ENCODE measurements around the gene TGM1.

Gene TGM1

DNA sequence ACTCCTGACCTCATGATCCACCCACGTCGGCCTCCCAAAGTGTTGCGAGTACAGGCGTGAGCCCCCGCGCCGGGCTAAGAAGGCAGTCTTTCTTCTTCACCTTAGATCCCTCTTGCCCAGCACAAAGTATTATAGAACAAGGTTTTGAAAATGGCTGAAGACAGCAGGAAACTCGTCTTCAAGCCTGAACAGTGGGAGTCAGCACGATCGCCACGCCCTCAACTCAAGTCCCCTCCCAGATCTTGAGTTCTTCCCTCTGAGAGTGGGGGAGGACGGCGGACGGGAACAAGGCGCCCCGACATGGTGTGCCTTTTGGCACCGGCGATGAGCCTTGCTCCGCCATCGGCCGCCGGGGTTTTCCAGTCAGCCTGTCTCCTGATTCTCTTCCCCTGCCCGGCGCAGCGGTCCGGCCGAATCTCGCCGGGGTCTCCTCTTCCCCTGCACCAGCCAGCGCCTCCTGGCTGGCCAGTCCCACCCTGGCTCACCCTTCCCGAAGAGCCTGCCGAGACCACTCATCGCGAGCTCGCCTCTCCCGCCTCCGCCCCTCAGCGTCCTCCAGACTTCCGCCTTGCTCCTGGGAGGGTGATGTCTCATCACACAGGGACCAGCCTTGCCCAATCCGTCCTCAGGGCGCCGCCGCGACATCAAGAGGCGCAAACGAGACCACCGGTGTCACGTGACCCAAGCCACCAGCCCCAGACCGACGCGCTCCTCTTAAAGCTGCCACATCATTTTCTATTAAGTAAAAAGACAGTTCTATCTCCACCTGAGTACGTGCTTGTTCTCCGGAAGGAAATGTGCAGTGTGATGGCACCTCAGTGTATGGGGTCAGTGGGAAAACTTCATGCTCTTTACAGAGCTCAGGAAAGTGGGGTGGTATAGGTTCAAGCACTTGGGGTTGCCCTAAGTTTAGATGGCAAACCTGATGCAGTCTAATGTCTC, 49.8 kb downstream of the TGM1 start, which contains the start of gene CHMP4A:
Gene CHMP4A (minus strand): TSS at position 565 of the 942 bp plus-strand sequence. CDS start 49 bp downstream, at position 516.
- peaks cover 44% of the 10 kb centered on the region for H3K79me2 ChIP-seq (ENCODE audit: insufficient read depth, low read length)
- no peaks in the 10 kb centered on the region for H3K9me2 ChIP-seq (replicated peaks; ENCODE audit: low read depth, low read length)
- H3K4me1 ChIP-seq (ENCODE audit: insufficient read depth, low read length, poor library complexity, severe bottlenecking), result peaks cover 29% of the 10 kb centered on the region
- peak within 1 kb of the TSS; percentile 78 for H3K4me2 ChIP-seq (ENCODE audit: low read depth, low read length, poor library complexity, severe bottlenecking)
- no peaks in the 10 kb centered on the region for H3K27me3 ChIP-seq (ENCODE audit: insufficient read depth, low read length, poor library complexity, severe bottlenecking)
- peaks cover 9% of the 10 kb centered on the region; the same call in 1 of the 2 replicates for H3F3A ChIP-seq (ENCODE audit: low read depth)
- TF ChIP-seq CTCF (conservative IDR thresholded peaks at IDR 0.05; ENCODE audit: low read length), result no peak
- TF ChIP-seq EZH2phosphoT487 (IDR thresholded peaks at IDR 0.05; ENCODE audit: borderline replicate concordance), result no peak
- peak within 1 kb of the TSS; percentile 99 for H3K4me3 ChIP-seq (ENCODE audit: low read length, poor library complexity, severe bottlenecking)
- no peaks in the 10 kb centered on the region for H3K9me3 ChIP-seq (ENCODE audit: insufficient read depth, low read depth, low read length)
- H2AFZ ChIP-seq (ENCODE audit: low read length), result peak within 1 kb of the TSS; percentile 71
- H4K20me1 ChIP-seq (ENCODE audit: insufficient read depth, low read length, poor library complexity, severe bottlenecking), result peaks cover 5% of the 10 kb centered on the region
- H3K36me3 ChIP-seq (ENCODE audit: insufficient read depth, low read length), result peaks cover 13% of the 10 kb centered on the region; the same call in 1 of the 2 replicates
- peak within 1 kb of the TSS; percentile 88 for H3K9ac ChIP-seq (ENCODE audit: low read depth, low read length, poor library complexity, severe bottlenecking)

GRCh38 chr14:24211311-24211710, 51.7 kb downstream of the TGM1 start:
- H4K20me1 ChIP-seq (ENCODE audit: insufficient read depth, low read length, poor library complexity, severe bottlenecking), result peaks cover 5% of the 10 kb centered on the region
- peak overlapping the region; percentile 78 for H3K4me2 ChIP-seq (ENCODE audit: low read depth, low read length, poor library complexity, severe bottlenecking)
- peak overlapping the region; percentile 99 for H3K4me3 ChIP-seq (ENCODE audit: low read length, poor library complexity, severe bottlenecking)
- peak overlapping the region; percentile 34 for H3K9ac ChIP-seq (ENCODE audit: low read depth, low read length, poor library complexity, severe bottlenecking)
- no peaks in the 10 kb centered on the region for H3K9me3 ChIP-seq (ENCODE audit: insufficient read depth, low read depth, low read length)
- peaks cover 28% of the 10 kb centered on the region for H3K4me1 ChIP-seq (ENCODE audit: insufficient read depth, low read length, poor library complexity, severe bottlenecking)
- peaks cover 19% of the 10 kb centered on the region; the same call in 1 of the 2 replicates for H3K36me3 ChIP-seq (ENCODE audit: insufficient read depth, low read length)
- no peaks in the 10 kb centered on the region for H3K9me2 ChIP-seq (replicated peaks; ENCODE audit: low read depth, low read length)
- TF ChIP-seq EZH2phosphoT487 (IDR thresholded peaks at IDR 0.05; ENCODE audit: borderline replicate concordance), result no peak
- no peak for TF ChIP-seq CTCF (conservative IDR thresholded peaks at IDR 0.05; ENCODE audit: low read length)
- no peak overlapping the region for H2AFZ ChIP-seq (ENCODE audit: low read length)
- no peaks in the 10 kb centered on the region for H3K27me3 ChIP-seq (ENCODE audit: insufficient read depth, low read length, poor library complexity, severe bottlenecking)
- peaks cover 44% of the 10 kb centered on the region for H3K79me2 ChIP-seq (ENCODE audit: insufficient read depth, low read length)
- peaks cover 9% of the 10 kb centered on the region; the same call in 1 of the 2 replicates for H3F3A ChIP-seq (ENCODE audit: low read depth)

DNA sequence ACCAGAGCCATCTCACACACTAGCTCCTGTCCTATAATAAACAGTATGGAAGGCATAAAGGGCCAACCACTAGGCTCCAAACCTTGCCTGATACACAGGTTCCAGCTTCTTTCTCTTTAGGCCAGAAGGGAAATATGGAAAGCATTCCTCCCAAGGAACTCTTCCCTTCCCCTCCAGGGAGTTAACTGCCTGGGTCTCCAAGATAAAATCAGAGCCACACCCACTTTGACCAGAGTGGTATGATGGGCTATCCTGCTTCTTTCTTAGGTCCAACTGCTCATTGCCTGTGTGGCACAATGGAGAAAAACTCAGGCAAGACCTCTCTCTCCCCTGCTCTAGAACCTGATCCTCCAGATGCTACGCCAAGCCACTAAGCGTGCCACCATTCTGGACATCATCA, 55.4 kb downstream of the TGM1 start:
- Histone ChIP-seq H3K79me2 (ENCODE audit: insufficient read depth, low read length) (peaks cover 28% of the 10 kb centered on the region), H3K27me3 (ENCODE audit: insufficient read depth, low read length, poor library complexity, severe bottlenecking) (no peaks in the 10 kb centered on the region), H4K20me1 (ENCODE audit: insufficient read depth, low read length, poor library complexity, severe bottlenecking) (peaks cover 5% of the 10 kb centered on the region), H2AFZ (ENCODE audit: low read length) (no peak overlapping the region), H3K9ac (ENCODE audit: low read depth, low read length, poor library complexity, severe bottlenecking) (no peak overlapping the region), H3K36me3 (ENCODE audit: insufficient read depth, low read length) (peaks cover 22% of the 10 kb centered on the region; the same call in 1 of the 2 replicates), H3K4me3 (ENCODE audit: low read length, poor library complexity, severe bottlenecking) (no peak overlapping the region), H3F3A (ENCODE audit: low read depth) (no peaks in the 10 kb centered on the region), H3K9me2 (replicated peaks; ENCODE audit: low read depth, low read length) (no peaks in the 10 kb centered on the region), H3K9me3 (ENCODE audit: insufficient read depth, low read depth, low read length) (no peaks in the 10 kb centered on the region), H3K4me2 (ENCODE audit: low read depth, low read length, poor library complexity, severe bottlenecking) (no peak overlapping the region), H3K4me1 (ENCODE audit: insufficient read depth, low read length, poor library complexity, severe bottlenecking) (peaks cover 12% of the 10 kb centered on the region)
- TF ChIP-seq EZH2phosphoT487 (IDR thresholded peaks at IDR 0.05; ENCODE audit: borderline replicate concordance) (no peak), CTCF (conservative IDR thresholded peaks at IDR 0.05; ENCODE audit: low read length) (no peak)

All from Loucy (cell line).